ENCODE results near the gene PPARG.

The PPARG gene

GRCh38 chr3:12420393-12420792, 131.5 kb downstream of the PPARG start:
- DNase-seq, result no peak

GRCh38 chr3:12421132-12421531, 132.3 kb downstream of the PPARG start:
- no peak for DNase-seq

GRCh38 chr3:12423131-12423530, 134.3 kb downstream of the PPARG start:
- DNase-seq, result no peak

- no peak for DNase-seq
Observed at GRCh38 chr3:12423918-12424630, 135.2 kb downstream of the PPARG start.

- no peak for DNase-seq
Observed at GRCh38 chr3:12424635-12425319, 135.9 kb downstream of the PPARG start.

- no peak for DNase-seq
Observed at GRCh38 chr3:12425850-12426579, 137.1 kb downstream of the PPARG start.

- DNase-seq, result no peak
Observed at GRCh38 chr3:12427551-12427950, 138.7 kb downstream of the PPARG start.

GRCh38 chr3:12428126-12428525, 139.3 kb downstream of the PPARG start:
- DNase-seq, result no peak

- DNase-seq, result no peak
Observed at GRCh38 chr3:12430086-12430485, 141.2 kb downstream of the PPARG start.

- no peak for DNase-seq
Observed at GRCh38 chr3:12433823-12434222, 145.0 kb downstream of the PPARG start.

- DNase-seq, result no peak
Observed at GRCh38 chr3:12436514-12437220, 147.8 kb downstream of the PPARG start.

GRCh38 chr3:12437221-12437605, 148.3 kb downstream of the PPARG start:
- no peak for DNase-seq

GRCh38 chr3:12437861-12438260, 149.0 kb downstream of the PPARG start:
- no peak for DNase-seq

GRCh38 chr3:12438318-12438717, 149.4 kb downstream of the PPARG start:
- DNase-seq, result no peak

GRCh38 chr3:12439161-12439940, 150.5 kb downstream of the PPARG start:
- DNase-seq, result no peak

- no peak for DNase-seq
Observed at GRCh38 chr3:12440927-12441714, 152.3 kb downstream of the PPARG start.

GRCh38 chr3:12442654-12443501, 154.0 kb downstream of the PPARG start:
- DNase-seq, result no peak

GRCh38 chr3:12443781-12444522, 155.1 kb downstream of the PPARG start:
- no peak for DNase-seq

- DNase-seq, result no peak
Observed at GRCh38 chr3:12444582-12445471, 156.0 kb downstream of the PPARG start.

All from activated T-cell treated with anti-CD3 and anti-CD28 coated beads for 4 hours (primary cell).